PC-3 (cell line): Measurements from ENCODE around the gene ULK4. TPM values are rescaled to one million over a fixed set of nuclear protein-coding genes. Genes with fewer than 3 reads are reported as not detected.

ENCODE experiments used
- ATAC-seq: fragments of 200-7000 bp; cut with Tn5 transposase; 2 replicates; pipeline ENCODE4 v1.9.1; 2020; ENCODE audit warnings: mild to moderate bottlenecking, moderate library complexity
- BruUV-seq: library from RNA; stranded (reverse); fragments of 400-500 nt; replicated peaks from 2 replicates; lab custom pipeline; 2021; lab: Mats Ljungman, UMichigan
- CTCF ChIA-PET: fragments of 300-600 bp; sonication (Branson Sonifier 250); formaldehyde crosslinking; loops from one replicate; lab custom pipeline; 2022; ENCODE audit warnings: antibody characterized with exemption; lab: Charles Lee
- POLR2A ChIA-PET: fragments of 300-600 bp; sonication (Branson Sonifier 250); formaldehyde crosslinking; loops from one replicate; lab custom pipeline; 2022; ENCODE audit warnings: antibody characterized with exemption; ENCODE audit not compliant: unreplicated experiment; lab: Charles Lee
- DNase-seq: peaks from one replicate; pipeline ENCODE4 v3.0.0-alpha.2; 2015
- H2AFZ ChIP-seq: fragments of 300-600 bp; sonication (generic); 2 replicates; pipeline ENCODE4 v1.6.0; 2016; ENCODE audit warnings: antibody characterized with exemption, low read length
- H3F3A ChIP-seq: fragments of 300-600 bp; sonication (generic); one replicate; pipeline ENCODE4 v1.6.0; 2017; ENCODE audit warnings: antibody characterized with exemption, low read length, control low read depth, mild to moderate bottlenecking; ENCODE audit not compliant: unreplicated experiment
- H3K27ac ChIP-seq: fragments of 300-600 bp; sonication (generic); 2 replicates; pipeline ENCODE4 v1.5.1; 2016; ENCODE audit warnings: mild to moderate bottlenecking, low read length
- H3K27me3 ChIP-seq: fragments of 300-600 bp; sonication (generic); 2 replicates; pipeline ENCODE4 v1.6.1; 2016; ENCODE audit warnings: low read length, mixed read lengths
- H3K36me3 ChIP-seq: fragments of 300-600 bp; sonication (generic); 2 replicates; pipeline ENCODE4 v1.6.1; 2016; ENCODE audit warnings: low read depth, mixed run types, low read length, mixed read lengths
- H3K4me1 ChIP-seq: fragments of 300-600 bp; sonication (generic); 2 replicates; pipeline ENCODE4 v1.5.1; 2016; ENCODE audit warnings: low read length; ENCODE audit not compliant: insufficient read depth
- H3K4me2 ChIP-seq: fragments of 300-600 bp; sonication (generic); 2 replicates; pipeline ENCODE4 v1.6.0; 2016; ENCODE audit warnings: low read length
- H3K4me3 ChIP-seq: fragments of 300-600 bp; sonication (generic); 2 replicates; pipeline ENCODE4 v1.5.1; 2016; ENCODE audit warnings: mild to moderate bottlenecking, low read length, mixed read lengths
- H3K79me2 ChIP-seq: fragments of 300-600 bp; sonication (generic); 2 replicates; pipeline ENCODE4 v1.6.1; 2017; ENCODE audit warnings: low read length, mixed read lengths
- H3K9ac ChIP-seq: fragments of 300-600 bp; sonication (generic); 2 replicates; pipeline ENCODE4 v1.6.0; 2016; ENCODE audit warnings: mild to moderate bottlenecking, low read length
- H3K9me2 ChIP-seq: fragments of 300-600 bp; sonication (generic); replicated peaks from 2 replicates; pipeline ENCODE4 v1.6.1; 2016; ENCODE audit warnings: mixed run types, low read length, mixed read lengths
- H3K9me3 ChIP-seq: fragments of 300-600 bp; sonication (generic); 2 replicates; pipeline ENCODE4 v1.6.1; 2016; ENCODE audit warnings: low read length, mixed read lengths
- H4K20me1 ChIP-seq: fragments of 300-600 bp; sonication (generic); 2 replicates; pipeline ENCODE4 v1.6.1; 2016; ENCODE audit warnings: low read length, mixed read lengths
- EZH2 ChIP-seq: fragments of 300-600 bp; sonication (generic); IDR thresholded peaks from one replicate; pipeline ENCODE4 v1.6.1; 2017; ENCODE audit warnings: antibody characterized with exemption, mild to moderate bottlenecking, low read length; ENCODE audit not compliant: unreplicated experiment
- EZH2phosphoT487 ChIP-seq: fragments of 300-600 bp; sonication (generic); IDR thresholded peaks from 2 replicates; pipeline ENCODE4 v1.6.1; 2018; ENCODE audit warnings: mild to moderate bottlenecking, antibody characterized with exemption, low read length, borderline replicate concordance
- intact Hi-C: fragments of 100-400 bp; cut with micrococcal nuclease; formaldehyde crosslinking; loops from 2 replicates; pipeline ENCODE4 v1.9.0; 2023
- total RNA-seq: library from RNA; depleted of rRNA; stranded (reverse); fragments of >200 nt; gene quantifications from 2 replicates; pipeline ENCODE4 v1.2.3, GENCODE V29; 2014
- TF ChIP-seq, protein P1 (sequence below): fragments of 300-600 bp; sonication (generic); conservative IDR thresholded peaks from 2 replicates; pipeline ENCODE4 v1.5.1; 2017; ENCODE audit warnings: antibody characterized with exemption, low read depth, mild to moderate bottlenecking, low read length

ULK4 gene
- total RNA-seq, 1 experiment from 2014 or later: 4.8 TPM

DNA sequence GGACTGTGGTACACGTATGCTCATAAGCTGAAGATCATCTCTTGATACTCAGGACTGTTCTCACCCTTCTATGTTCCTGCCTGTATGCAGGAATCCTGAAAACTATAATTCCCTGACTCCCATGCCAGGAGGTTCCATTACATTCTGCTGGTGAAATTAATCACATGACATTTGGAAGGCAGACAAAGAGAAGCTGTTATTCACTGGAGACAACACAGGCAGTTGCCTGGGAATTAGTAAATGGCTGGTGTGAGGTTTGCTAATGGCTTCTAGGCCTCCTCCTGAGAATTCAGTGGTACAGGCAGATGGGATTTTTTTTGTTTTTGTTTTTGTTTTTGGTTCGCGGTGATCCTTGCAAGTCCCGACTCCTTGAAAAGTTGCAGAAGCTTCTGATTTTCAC, 671.2 kb downstream of the ULK4 start:
- no TSS peak for BruUV-seq
- Histone ChIP-seq H3K79me2 (no peaks in the 10 kb centered on the region), H3K4me3 (no peak overlapping the region), H4K20me1 (no peaks in the 10 kb centered on the region), H3K4me1 (no peaks in the 10 kb centered on the region), H3K4me2 (no peak overlapping the region), H3K9ac (no peak overlapping the region), H3K27me3 (no peaks in the 10 kb centered on the region), H2AFZ (no peak overlapping the region), H3K27ac (no peak overlapping the region), H3K36me3 (no peaks in the 10 kb centered on the region), H3F3A (no peaks in the 10 kb centered on the region), H3K9me2 (no peaks in the 10 kb centered on the region), H3K9me3 (no peaks in the 10 kb centered on the region)
- intact Hi-C loops: no loop called here
- ChIA-PET CTCF (no interaction called here), POLR2A (no interaction called here)
- DNase-seq (no peak), ATAC-seq (no peak)
- TF ChIP-seq EZH2phosphoT487 (no peak), EZH2 (no peak)
- TF ChIP-seq, protein P1, sequence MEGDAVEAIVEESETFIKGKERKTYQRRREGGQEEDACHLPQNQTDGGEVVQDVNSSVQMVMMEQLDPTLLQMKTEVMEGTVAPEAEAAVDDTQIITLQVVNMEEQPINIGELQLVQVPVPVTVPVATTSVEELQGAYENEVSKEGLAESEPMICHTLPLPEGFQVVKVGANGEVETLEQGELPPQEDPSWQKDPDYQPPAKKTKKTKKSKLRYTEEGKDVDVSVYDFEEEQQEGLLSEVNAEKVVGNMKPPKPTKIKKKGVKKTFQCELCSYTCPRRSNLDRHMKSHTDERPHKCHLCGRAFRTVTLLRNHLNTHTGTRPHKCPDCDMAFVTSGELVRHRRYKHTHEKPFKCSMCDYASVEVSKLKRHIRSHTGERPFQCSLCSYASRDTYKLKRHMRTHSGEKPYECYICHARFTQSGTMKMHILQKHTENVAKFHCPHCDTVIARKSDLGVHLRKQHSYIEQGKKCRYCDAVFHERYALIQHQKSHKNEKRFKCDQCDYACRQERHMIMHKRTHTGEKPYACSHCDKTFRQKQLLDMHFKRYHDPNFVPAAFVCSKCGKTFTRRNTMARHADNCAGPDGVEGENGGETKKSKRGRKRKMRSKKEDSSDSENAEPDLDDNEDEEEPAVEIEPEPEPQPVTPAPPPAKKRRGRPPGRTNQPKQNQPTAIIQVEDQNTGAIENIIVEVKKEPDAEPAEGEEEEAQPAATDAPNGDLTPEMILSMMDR: no peak

DNA sequence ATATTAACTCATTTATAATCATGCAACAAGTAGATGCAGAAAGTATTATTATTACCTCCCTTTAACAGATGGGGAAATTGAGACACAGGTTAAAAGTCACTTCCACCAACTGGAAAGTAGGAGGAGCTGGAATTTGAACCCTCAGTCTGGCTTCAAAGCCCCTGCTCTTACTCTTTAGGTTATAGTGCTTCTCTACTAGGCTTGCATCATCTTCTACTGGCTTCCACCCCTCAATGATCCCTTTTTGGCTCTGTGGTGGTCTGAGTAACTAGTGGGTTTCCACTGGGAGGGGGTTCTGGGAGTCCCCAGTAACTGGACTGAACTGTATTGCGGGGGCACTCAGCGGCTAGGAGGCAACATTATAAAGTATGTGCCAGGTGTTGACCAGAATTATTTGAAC, 671.6 kb downstream of the ULK4 start:
- Histone ChIP-seq H3K9me3 (no peaks in the 10 kb centered on the region), H2AFZ (no peak overlapping the region), H3K36me3 (no peaks in the 10 kb centered on the region), H4K20me1 (no peaks in the 10 kb centered on the region), H3K27me3 (no peaks in the 10 kb centered on the region), H3K79me2 (no peaks in the 10 kb centered on the region), H3K4me1 (no peaks in the 10 kb centered on the region), H3K9me2 (no peaks in the 10 kb centered on the region), H3K4me2 (no peak overlapping the region), H3K27ac (no peak overlapping the region), H3K9ac (no peak overlapping the region), H3K4me3 (no peak overlapping the region), H3F3A (no peaks in the 10 kb centered on the region)
- POLR2A ChIA-PET: no interaction called here
- no TSS peak for BruUV-seq
- ATAC-seq: no peak
- DNase-seq: no peak
- intact Hi-C loops: no loop called here
- CTCF ChIA-PET: no interaction called here
- TF ChIP-seq EZH2: no peak
- TF ChIP-seq, protein P1: no peak

DNA sequence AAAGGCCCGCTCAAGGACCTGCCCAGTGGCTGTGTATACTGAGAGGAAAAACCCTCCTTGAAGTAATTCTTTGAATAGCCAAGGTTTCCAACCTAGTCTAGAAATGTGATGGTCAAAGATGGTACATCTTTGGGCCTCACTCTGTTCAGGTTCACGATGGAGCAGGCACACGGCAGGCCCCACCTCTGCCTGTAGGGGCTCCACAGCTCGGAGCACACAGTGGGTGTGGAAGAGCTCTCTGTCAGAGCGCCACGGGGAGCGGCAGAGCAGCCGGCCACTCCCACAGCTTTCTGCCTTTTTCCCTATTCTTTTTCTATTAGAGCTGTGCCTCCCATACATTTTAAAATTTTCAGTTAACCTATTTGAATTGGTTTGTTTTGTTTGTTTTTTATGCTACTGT, 673.1 kb downstream of the ULK4 start:
- no peak overlapping the region for H3K27ac ChIP-seq
- DNase-seq (no peak), ATAC-seq (no peak)
- ChIA-PET CTCF (no interaction called here), POLR2A (no interaction called here)
- intact Hi-C loops: no loop called here
- H3K36me3 ChIP-seq: no peaks in the 10 kb centered on the region
- no peak overlapping the region for H3K9ac ChIP-seq
- H4K20me1 ChIP-seq: no peaks in the 10 kb centered on the region
- H2AFZ ChIP-seq: no peak overlapping the region
- no peaks in the 10 kb centered on the region for H3K9me3 ChIP-seq
- H3K27me3 ChIP-seq: no peaks in the 10 kb centered on the region
- H3K4me2 ChIP-seq: no peak overlapping the region
- H3F3A ChIP-seq: no peaks in the 10 kb centered on the region
- no TSS peak for BruUV-seq
- H3K9me2 ChIP-seq: no peaks in the 10 kb centered on the region
- no peak overlapping the region for H3K4me3 ChIP-seq
- TF ChIP-seq EZH2phosphoT487 (no peak), EZH2 (no peak)
- TF ChIP-seq, protein P1: no peak
- no peaks in the 10 kb centered on the region for H3K4me1 ChIP-seq
- no peaks in the 10 kb centered on the region for H3K79me2 ChIP-seq
